H7 (cell line): ENCODE data around the gene ARL3. TPM values are rescaled to one million over a fixed set of nuclear protein-coding genes. Genes with fewer than 3 reads are reported as not detected.
"Not testable (repeated sequence)": the region's sequence is repeated elsewhere in the genome, so short reads cannot be mapped to it uniquely, and the experiment has no call there.

Experiments used
- DNase-seq: peaks from one replicate; pipeline ENCODE4 v3.0.0; 2012
- H3K27me3 ChIP-seq: 2 replicates; pipeline ENCODE4 v1.6.0; 2011; ENCODE audit warnings: mild to moderate bottlenecking, low read length; ENCODE audit not compliant: control insufficient read depth, insufficient read depth
- H3K36me3 ChIP-seq: replicated peaks from 2 replicates; pipeline ENCODE4 v1.5.1; 2011; ENCODE audit warnings: low read length; ENCODE audit not compliant: control insufficient read depth, insufficient read depth
- H3K4me3 ChIP-seq: 2 replicates; pipeline ENCODE4 v1.5.1; 2011; ENCODE audit warnings: low read depth, mild to moderate bottlenecking, control low read depth, low read length, moderate library complexity; ENCODE audit not compliant: insufficient read depth
- total RNA-seq: library from RNA; depleted of rRNA; stranded (reverse); fragments of >200 nt; shearing (Covaris generic); gene quantifications from 2 replicates; pipeline ENCODE4 v1.2.3, GENCODE V29; 2014

The ARL3 gene
- total RNA-seq, 1 experiment from 2014 or later: 7.5 TPM

GRCh38 chr10:102701796-102702195, 12.4 kb downstream of the ARL3 start:
- H3K4me3 ChIP-seq: no peak overlapping the region
- DNase-seq: no peak
- peaks cover 6% of the 10 kb centered on the region for H3K36me3 ChIP-seq
- no peaks in the 10 kb centered on the region for H3K27me3 ChIP-seq

GRCh38 chr10:102701272-102701671, 12.9 kb downstream of the ARL3 start:
- Histone ChIP-seq H3K27me3 (no peaks in the 10 kb centered on the region), H3K4me3 (no peak overlapping the region), H3K36me3 (peaks cover 6% of the 10 kb centered on the region)
- no peak for DNase-seq

- peaks cover 6% of the 10 kb centered on the region for H3K36me3 ChIP-seq
- H3K4me3 ChIP-seq: no peak overlapping the region
- no peaks in the 10 kb centered on the region for H3K27me3 ChIP-seq
- DNase-seq: no peak
These were observed 15.3 kb downstream of the ARL3 start for GRCh38 chr10:102698894-102699293.

GRCh38 chr10:102696736-102697135, 17.5 kb downstream of the ARL3 start:
- Histone ChIP-seq H3K4me3 (no peak overlapping the region), H3K36me3 (peaks cover 6% of the 10 kb centered on the region), H3K27me3 (no peaks in the 10 kb centered on the region)
- DNase-seq: no peak

GRCh38 chr10:102695401-102695800, 18.8 kb downstream of the ARL3 start:
- H3K4me3 ChIP-seq, DNase-seq, H3K36me3 ChIP-seq, H3K27me3 ChIP-seq: not testable (repeated sequence)

- H3K4me3 ChIP-seq: no peak overlapping the region
- DNase-seq: no peak
- no peaks in the 10 kb centered on the region for H3K27me3 ChIP-seq
- no peaks in the 10 kb centered on the region for H3K36me3 ChIP-seq
These were observed 22.7 kb downstream of the ARL3 start for GRCh38 chr10:102691285-102692066.

GRCh38 chr10:102683736-102684135, 30.5 kb downstream of the ARL3 start:
- no peak overlapping the region for H3K4me3 ChIP-seq
- H3K27me3 ChIP-seq: no peaks in the 10 kb centered on the region
- H3K36me3 ChIP-seq: peaks cover 4% of the 10 kb centered on the region
- DNase-seq: no peak

GRCh38 chr10:102682981-102683380, 31.2 kb downstream of the ARL3 start:
- Histone ChIP-seq H3K36me3 (peaks cover 4% of the 10 kb centered on the region), H3K27me3 (no peaks in the 10 kb centered on the region), H3K4me3 (no peak overlapping the region)
- no peak for DNase-seq

GRCh38 chr10:102682416-102682815, 31.8 kb downstream of the ARL3 start:
- H3K4me3 ChIP-seq: no peak overlapping the region
- DNase-seq: peak; percentile 27
- H3K27me3 ChIP-seq: no peaks in the 10 kb centered on the region
- H3K36me3 ChIP-seq: peaks cover 4% of the 10 kb centered on the region

- H3K36me3 ChIP-seq: peaks cover 4% of the 10 kb centered on the region
These were observed 32.5 kb downstream of the ARL3 start for GRCh38 chr10:102681696-102682095.

GRCh38 chr10:102679596-102679995, 34.6 kb downstream of the ARL3 start:
- H3K36me3 ChIP-seq: no peaks in the 10 kb centered on the region
- no peak overlapping the region for H3K4me3 ChIP-seq
- no peak for DNase-seq
- no peaks in the 10 kb centered on the region for H3K27me3 ChIP-seq

More at GRCh38 chr10:102681696-102682095, 32.5 kb downstream of the ARL3 start:
- Histone ChIP-seq H3K4me3 (no peak overlapping the region), H3K27me3 (no peaks in the 10 kb centered on the region)
- no peak for DNase-seq

GRCh38 chr10:102678842-102679289, 35.3 kb downstream of the ARL3 start:
- H3K4me3 ChIP-seq: no peak overlapping the region

GRCh38 chr10:102678068-102678400, 36.2 kb downstream of the ARL3 start:
- peak; percentile 46 for DNase-seq
- H3K27me3 ChIP-seq: no peaks in the 10 kb centered on the region
- H3K4me3 ChIP-seq: no peak overlapping the region
- no peaks in the 10 kb centered on the region for H3K36me3 ChIP-seq

More at GRCh38 chr10:102678842-102679289, 35.3 kb downstream of the ARL3 start:
- Histone ChIP-seq H3K27me3 (no peaks in the 10 kb centered on the region), H3K36me3 (no peaks in the 10 kb centered on the region)
- DNase-seq: peak; percentile 93

- Histone ChIP-seq H3K36me3 (no peaks in the 10 kb centered on the region), H3K4me3 (no peak overlapping the region), H3K27me3 (no peaks in the 10 kb centered on the region)
- no peak for DNase-seq
These were observed 36.7 kb downstream of the ARL3 start for GRCh38 chr10:102677331-102678067.
